Activated CD4-positive, alpha-beta T cell treated with anti-CD3 and anti-CD28 coated beads for 4 hours (primary cell): Measurements from ENCODE around the gene MACROD2.

Experiments used
- DNase-seq, 2 donors: peaks; one replicate each; pipeline ENCODE4 v3.0.0-alpha.2; 2020

MACROD2 gene

DNA sequence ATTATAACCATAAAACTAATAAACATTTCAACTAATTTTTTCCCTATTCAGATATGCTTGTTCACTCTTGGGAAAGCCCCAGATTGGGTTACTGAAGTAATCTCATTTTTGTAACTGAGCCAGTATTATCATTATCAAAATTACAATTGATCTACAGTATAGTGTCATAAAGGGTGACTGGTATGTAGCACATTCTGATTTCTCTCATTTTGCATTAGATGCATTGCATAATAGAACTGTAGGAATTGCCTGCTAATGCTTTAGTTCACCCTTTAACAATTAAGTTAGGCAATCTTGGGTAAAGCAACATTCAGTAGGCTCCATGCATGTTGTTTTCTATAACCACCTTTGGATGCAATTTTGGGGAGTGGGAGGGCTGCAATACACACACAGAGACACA, 492.9 kb downstream of the MACROD2 start:
- DNase-seq = no peak

- DNase-seq = no peak
Measured at GRCh38 chr20:14488756-14489479, 493.6 kb downstream of the MACROD2 start.

GRCh38 chr20:14489544-14489943, 494.2 kb downstream of the MACROD2 start:
- DNase-seq = no peak

DNA sequence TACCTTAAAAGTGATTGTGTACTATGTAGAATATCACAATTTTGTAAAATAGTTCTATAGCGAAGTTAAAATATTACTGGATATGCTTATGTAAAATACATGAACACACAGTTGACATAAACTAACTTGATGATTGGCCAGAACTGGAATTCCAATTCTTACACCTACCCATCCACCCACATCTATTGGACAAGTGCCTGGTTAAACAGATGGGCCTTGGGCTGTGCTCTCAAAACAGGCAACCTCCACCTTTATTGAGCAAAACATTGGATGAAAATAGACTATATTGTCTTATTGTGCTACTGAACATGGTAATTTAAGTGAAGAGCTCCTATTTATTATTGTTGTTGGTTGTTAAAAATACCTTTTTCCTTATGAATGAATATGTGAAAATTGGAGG, 496.1 kb downstream of the MACROD2 start:
- DNase-seq = no peak

GRCh38 chr20:14493408-14493807, 498.1 kb downstream of the MACROD2 start:
- no peak for DNase-seq

- DNase-seq = no peak
Measured at GRCh38 chr20:14494355-14494754, 499.0 kb downstream of the MACROD2 start.

DNA sequence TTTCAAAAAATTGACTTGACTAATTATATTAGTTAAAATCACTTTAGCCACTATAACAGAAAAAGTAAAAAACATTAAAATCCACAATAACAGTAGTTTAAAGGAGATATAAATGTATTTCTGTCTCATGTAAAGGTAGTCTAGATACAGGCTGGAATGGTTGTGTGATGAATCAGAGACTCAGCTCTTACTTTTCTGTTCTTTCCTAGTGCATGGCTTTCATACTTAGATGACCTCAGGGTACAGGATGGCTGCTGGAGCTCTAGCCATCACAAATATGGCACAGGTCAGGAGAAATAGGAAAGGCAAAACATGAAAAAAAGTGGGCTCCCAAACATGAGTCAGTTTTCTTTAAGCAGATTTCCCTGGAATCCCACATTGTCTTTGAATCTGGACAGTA, 499.8 kb downstream of the MACROD2 start:
- no peak for DNase-seq

DNA sequence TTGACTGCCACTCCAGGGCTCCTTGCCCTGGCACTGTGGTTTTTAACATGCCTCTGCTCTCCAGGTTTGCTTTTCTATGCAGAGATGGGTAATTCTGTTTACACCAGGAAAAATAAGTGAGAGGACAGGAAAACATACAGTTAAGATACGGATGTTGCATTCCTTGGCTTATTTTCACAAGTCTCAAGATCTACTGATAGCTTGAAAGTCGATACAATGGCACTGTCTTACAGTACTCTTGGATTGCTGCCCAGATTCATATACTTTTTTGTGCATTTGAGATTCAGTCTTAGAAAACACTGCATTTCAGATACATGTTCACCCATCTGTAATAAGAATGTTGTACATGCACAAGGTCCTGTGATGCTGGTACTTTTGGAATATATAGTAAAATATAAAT, 501.7 kb downstream of the MACROD2 start:
- DNase-seq = no peak

DNA sequence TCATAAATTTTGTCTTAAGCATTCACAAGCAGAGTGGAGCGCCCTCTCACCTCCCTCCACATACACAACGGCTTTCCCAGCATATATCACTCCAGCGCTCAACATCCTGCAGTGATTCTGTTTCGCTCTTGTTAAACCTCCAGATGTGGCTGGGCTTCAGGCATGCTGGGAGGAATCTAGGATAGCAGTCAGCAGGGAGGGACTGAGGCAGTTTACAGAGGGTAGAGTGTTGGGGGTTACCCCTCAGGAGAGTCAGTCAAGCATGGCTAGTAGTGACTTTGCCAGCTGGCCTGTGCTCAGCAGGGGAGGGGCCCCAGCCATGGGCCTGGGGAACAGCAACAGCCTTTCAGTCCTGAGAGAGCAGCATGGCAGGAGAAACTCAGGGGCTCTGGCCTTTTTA, 503.5 kb downstream of the MACROD2 start:
- DNase-seq = no peak

GRCh38 chr20:14505476-14505875, 510.2 kb downstream of the MACROD2 start:
- DNase-seq = no peak

DNA sequence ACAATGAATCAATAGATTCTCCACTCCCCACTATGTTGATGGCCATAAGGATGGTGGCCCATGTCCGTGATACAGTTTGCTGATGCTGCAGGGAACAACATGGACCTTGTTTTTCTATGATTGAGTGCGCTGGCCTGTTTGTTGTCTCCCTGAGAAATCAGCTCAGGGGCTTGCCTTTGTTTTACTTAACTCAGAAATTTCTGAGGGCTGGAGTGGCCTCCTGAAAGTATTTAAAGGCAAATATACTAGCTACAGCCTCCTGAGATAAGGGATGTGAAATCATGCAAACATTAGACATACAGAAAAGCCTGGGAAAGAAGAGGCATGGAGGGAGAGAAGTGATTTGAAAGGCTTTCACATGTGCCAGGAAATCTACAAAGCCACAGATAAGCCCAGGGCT, 512.4 kb downstream of the MACROD2 start:
- no peak for DNase-seq

GRCh38 chr20:14510341-14510740, 515.0 kb downstream of the MACROD2 start:
- no peak for DNase-seq

- no peak for DNase-seq
Measured at GRCh38 chr20:14512839-14513238, 517.5 kb downstream of the MACROD2 start.

- DNase-seq = no peak
Measured at GRCh38 chr20:14518648-14519047, 523.3 kb downstream of the MACROD2 start.

DNA sequence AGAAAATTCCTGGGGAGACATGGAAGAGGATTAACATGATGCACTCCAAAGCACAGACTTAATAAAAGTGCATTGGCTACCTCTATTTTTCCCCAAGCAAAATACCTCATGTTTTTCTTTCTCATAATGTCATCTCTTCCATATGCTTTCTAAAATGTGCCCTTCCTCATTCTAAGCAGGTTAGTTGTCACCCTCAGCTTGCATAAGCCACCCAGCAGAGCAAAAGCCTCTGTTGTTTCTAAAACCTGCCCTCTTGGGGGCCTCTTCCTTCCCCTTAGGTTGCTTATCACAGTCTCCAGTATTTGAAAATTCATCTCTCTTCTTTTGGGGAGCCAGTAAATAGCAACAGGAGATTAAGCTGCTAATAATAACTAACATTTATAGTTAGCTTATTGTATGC, 525.7 kb downstream of the MACROD2 start:
- DNase-seq = no peak

GRCh38 chr20:14521436-14521835, 526.1 kb downstream of the MACROD2 start:
- no peak for DNase-seq

GRCh38 chr20:14522595-14522994, 527.3 kb downstream of the MACROD2 start:
- no peak for DNase-seq

DNA sequence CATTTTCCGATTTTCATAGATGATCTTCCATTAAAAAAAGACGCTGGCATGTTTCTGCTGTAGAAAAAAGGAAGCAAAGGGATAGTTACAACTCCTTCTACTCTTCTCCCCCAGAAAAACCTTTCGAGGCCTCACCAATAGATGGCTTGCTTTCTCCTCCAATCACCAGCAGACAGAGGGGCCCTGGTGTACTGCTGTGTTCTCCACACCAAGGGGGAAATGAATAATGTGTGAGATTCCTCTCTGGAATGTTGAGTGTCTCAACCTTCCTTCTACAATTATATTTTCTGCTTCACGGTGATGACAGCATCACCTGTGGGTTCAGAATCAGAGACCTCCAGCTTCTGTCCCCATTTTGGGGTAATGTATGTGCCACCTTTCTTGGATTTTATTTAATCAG, 527.8 kb downstream of the MACROD2 start:
- DNase-seq = no peak

GRCh38 chr20:14525426-14525825, 530.1 kb downstream of the MACROD2 start:
- DNase-seq = no peak

DNA sequence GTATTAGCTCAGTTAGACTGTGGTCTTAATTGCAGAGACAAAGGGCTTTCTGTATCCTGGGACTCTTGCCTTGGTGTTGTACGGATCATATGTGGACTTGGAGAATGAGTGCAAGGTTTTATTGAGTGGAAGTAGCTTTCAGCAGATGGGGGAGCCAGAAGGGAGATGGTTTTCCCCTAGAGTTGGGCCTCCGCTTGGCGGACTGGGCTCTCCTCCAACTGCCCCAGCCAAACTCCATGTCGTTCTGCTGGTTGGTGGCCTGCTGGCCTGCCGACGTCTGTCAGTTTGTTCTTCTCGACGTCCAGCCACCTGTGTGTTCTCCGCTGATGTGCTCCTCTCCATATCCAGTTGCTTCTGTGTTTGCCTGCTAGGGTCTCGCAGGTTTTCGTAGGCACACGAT, 531.6 kb downstream of the MACROD2 start:
- no peak for DNase-seq

DNA sequence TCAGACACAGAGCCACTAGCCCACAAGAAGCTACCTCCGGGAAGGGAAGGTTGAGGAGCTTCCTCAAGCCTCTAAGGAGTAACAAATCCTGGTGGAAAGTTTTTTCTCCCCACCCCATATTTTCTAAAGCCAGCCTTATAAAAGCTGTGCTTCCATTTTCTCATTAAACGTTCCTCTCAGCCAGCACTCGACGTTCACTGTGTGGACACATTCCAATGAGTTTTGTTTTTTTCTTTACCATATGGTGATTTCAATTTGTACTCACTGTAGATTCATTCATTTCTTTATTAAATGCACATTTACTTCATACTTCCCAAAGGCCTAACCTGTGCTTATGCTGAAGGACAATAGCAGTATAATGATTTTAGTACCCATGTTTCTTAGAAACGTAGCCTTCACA, 536.5 kb downstream of the MACROD2 start:
- DNase-seq = no peak

DNA sequence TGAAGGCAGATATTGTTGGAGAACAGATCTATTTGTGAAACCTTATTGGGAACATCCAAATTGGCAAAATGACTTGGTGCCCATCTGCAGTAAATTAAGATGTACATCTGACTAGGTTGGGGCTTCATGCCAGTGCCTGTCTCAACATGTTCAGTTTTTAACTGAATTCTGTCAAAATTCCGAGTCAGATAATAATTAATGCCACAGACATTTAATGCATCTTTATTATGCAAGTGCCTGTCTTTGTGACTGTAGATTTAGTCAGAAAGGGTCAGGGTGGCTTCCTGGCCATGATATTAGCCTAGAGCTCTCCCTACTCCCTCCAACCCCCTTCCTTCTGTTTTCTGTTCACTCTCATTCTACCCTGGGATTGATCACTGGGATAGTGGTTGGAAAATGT, 541.4 kb downstream of the MACROD2 start:
- no peak for DNase-seq

GRCh38 chr20:14538433-14538832, 543.1 kb downstream of the MACROD2 start:
- DNase-seq = no peak

DNA sequence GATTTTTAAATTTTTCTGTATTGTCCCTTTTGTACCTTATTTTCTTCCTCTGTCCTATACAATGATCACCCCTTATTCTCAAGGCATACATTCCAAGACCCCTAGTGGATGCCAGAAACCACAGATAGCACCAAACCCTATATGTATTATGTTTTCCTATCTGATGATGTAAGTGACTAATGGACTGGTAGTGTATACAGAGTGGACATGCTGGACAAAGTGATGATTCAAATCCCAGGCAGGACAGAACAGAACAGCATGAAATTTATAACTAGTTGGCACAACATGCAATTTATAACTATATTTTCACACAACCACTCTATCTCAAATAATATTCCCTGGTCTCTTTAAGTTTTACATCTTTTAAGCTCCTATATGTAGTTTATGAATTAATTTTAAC, 547.7 kb downstream of the MACROD2 start:
- DNase-seq = no peak

DNA sequence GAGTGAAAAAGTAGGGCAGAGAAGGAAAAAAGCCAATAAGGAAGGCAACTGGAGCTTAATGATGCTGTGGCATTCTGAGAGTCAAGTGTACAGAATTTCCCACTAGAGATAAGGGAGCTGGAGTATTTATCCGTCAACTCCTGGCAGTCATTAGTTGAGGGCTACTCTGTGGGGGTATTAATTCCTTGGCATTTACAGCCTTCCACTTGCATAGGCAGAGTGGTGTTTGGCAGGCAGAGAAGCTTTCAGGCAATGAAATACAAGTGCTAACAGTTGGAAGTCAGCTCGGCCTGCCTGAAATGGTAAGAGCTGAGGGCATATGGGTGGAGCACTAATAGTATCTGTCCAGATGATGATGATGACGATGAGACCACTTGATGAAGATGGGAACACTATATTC, 549.4 kb downstream of the MACROD2 start:
- no peak for DNase-seq

DNA sequence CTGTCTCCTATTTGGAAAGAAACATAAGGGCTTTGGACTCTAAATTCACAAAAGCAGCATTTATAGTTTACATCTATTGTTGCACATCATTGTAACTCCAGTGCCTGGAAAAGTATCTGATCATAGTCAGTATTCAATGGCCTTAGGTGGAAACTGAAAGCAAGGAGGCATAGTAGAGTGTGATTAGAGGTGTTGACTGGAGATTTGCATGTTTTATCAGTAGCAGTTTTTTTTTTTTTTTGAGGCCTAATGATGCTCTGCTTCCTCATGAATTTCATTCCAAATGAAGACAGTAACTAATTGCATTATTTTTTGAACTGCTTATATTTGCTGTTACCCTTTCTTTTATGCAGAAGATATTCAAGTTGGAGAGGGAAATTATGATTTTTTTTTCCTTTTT, 555.3 kb downstream of the MACROD2 start:
- DNase-seq = no peak
